ENCODE data around the gene HELT. TPM values are rescaled to one million over a fixed set of nuclear protein-coding genes. Genes with fewer than 3 reads are reported as not detected.
"Not testable (repeated sequence)": the region's sequence is repeated elsewhere in the genome, so short reads cannot be mapped to it uniquely, and the experiment has no call there.

HELT gene
- total and polyA plus RNA-seq, 2 donors (not counting 3 experiments of a cell fraction or from before 2014, with no cell fraction given): not detected

DNA sequence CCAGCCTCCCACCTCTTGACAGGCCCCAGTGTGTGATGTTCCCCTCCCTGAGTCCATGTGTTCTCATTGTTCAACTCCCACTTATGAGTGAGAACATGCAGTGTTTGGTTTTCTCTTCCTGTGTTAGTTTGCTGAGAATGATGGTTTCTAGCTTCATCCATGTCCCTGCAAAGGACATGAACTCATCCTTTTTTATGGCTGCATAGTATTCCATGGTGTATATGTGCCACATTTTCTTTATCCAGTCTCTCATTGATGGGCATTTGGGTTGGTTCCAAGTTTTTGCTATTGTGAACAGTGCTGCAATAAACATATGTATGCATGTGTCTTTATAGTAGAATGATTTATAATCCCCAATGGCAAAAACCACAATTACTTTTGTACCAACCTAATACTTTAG, 20.6 kb upstream of the HELT start:
- intact Hi-C loops (cut with micrococcal nuclease); H3K79me2 ChIP-seq (ENCODE audit: control insufficient read depth, insufficient read depth, low read length); H4K20me1 ChIP-seq (replicated peaks; ENCODE audit: control insufficient read depth, extremely low read depth, insufficient read depth, low read length); H3K9me3 ChIP-seq (replicated peaks; ENCODE audit: control insufficient read depth, insufficient read depth, low read length); DNase-seq (ENCODE audit: low read depth, low spot score); CTCF ChIA-PET; H3K4me2 ChIP-seq (ENCODE audit: insufficient read depth, low read length); H3K27ac ChIP-seq (ENCODE audit: insufficient read depth, low read depth, low read length); H3K27me3 ChIP-seq (ENCODE audit: control insufficient read depth in 2 of 2, insufficient read depth in 2 of 2, low read length in 2 of 2); POLR2A ChIA-PET; H3K36me3 ChIP-seq (ENCODE audit: control insufficient read depth in 2 of 2, extremely low read depth in 1 of 2, insufficient read depth in 2 of 2, low read length in 2 of 2); H3K9me1 ChIP-seq (replicated peaks; ENCODE audit: control insufficient read depth, extremely low read depth, insufficient read depth, low read length); H2AFZ ChIP-seq (ENCODE audit: low read depth, low read length); H3K4me3 ChIP-seq (replicated peaks in 1 of 3; ENCODE audit: insufficient read depth in 1 of 3, low read depth in 1 of 3, low read length in 3 of 3); H3K9ac ChIP-seq (replicated peaks; ENCODE audit: extremely low read depth, insufficient read depth, low read length); FAIRE-seq; H3K4me1 ChIP-seq (ENCODE audit: control insufficient read depth, extremely low read depth, insufficient read depth, low read length); BruUV-seq (replicated peaks); dilution Hi-C loops (cut with MboI; ENCODE audit: extremely low pct_ligation_motif_present, low sequenced_read_pairs): not testable (repeated sequence)

DNA sequence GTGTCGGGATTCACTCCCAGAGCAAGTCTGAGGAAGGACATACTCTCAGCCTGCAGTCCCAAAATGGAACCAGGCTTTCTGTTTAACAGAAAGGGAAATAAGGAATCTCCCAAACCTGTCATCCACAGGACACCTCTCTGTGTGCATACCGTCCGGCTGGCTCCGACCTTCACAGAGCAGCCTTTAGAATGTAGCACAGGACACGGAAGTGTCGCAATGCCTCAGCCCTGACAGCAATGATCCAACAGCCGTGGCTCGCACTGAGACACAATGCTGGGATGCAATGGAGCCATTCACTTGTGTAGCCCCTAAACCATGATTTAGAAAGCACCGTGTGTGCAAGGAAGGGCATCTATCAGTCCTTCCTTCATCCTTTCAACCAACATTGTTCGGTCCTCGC, 15.5 kb upstream of the HELT start:
- Histone ChIP-seq H3K36me3 (ENCODE audit: control insufficient read depth in 2 of 2, extremely low read depth in 1 of 2, insufficient read depth in 2 of 2, low read length in 2 of 2) (no peaks in the 10 kb centered on the region), H3K27ac (ENCODE audit: insufficient read depth, low read depth, low read length) (no peak overlapping the region), H3K27me3 (ENCODE audit: control insufficient read depth in 2 of 2, insufficient read depth in 2 of 2, low read length in 2 of 2) (peaks cover 0 to 2% of the 10 kb centered on the region in 2 experiments), H3K4me1 (ENCODE audit: control insufficient read depth, extremely low read depth, insufficient read depth, low read length) (no peaks in the 10 kb centered on the region), H3K9ac (replicated peaks; ENCODE audit: extremely low read depth, insufficient read depth, low read length) (no peak overlapping the region), H4K20me1 (replicated peaks; ENCODE audit: control insufficient read depth, extremely low read depth, insufficient read depth, low read length) (no peaks in the 10 kb centered on the region), H3K9me3 (replicated peaks; ENCODE audit: control insufficient read depth, insufficient read depth, low read length) (no peaks in the 10 kb centered on the region), H3K4me3 (replicated peaks in 1 of 3; ENCODE audit: insufficient read depth in 1 of 3, low read depth in 1 of 3, low read length in 3 of 3) (no peak overlapping the region), H3K4me2 (ENCODE audit: insufficient read depth, low read length) (no peak overlapping the region), H2AFZ (ENCODE audit: low read depth, low read length) (no peak overlapping the region), H3K79me2 (ENCODE audit: control insufficient read depth, insufficient read depth, low read length) (no peaks in the 10 kb centered on the region), H3K9me1 (replicated peaks; ENCODE audit: control insufficient read depth, extremely low read depth, insufficient read depth, low read length) (no peaks in the 10 kb centered on the region)
- intact Hi-C loops (cut with micrococcal nuclease): loop anchor here (10.0 kb wide), 1 partner anchor 348 kb away; no protein-coding TSS in a partner anchor
- FAIRE-seq: no peak
- dilution Hi-C loops (cut with MboI; ENCODE audit: extremely low pct_ligation_motif_present, low sequenced_read_pairs): no loop called here
- DNase-seq (ENCODE audit: low read depth, low spot score): no peak
- ChIA-PET CTCF (interaction anchor here (0.7 to 1.3 kb wide), 3 partner anchors 93 to 1035 kb away, joined by 3 to 5 read pairs (median 3); no protein-coding TSS in a partner anchor), POLR2A (no interaction called here)
- TF ChIP-seq EZH2 (IDR thresholded peaks at IDR 0.05; ENCODE audit: borderline replicate concordance, low read depth, low read length, severe bottlenecking) (no peak), POLR2AphosphoS5 (IDR thresholded peaks at IDR 0.05; ENCODE audit: insufficient read depth, low read depth, low read length) (no peak), MYC (IDR thresholded peaks at IDR 0.05; ENCODE audit: low read depth, low read length) (no peak), JUN (IDR thresholded peaks at IDR 0.05; ENCODE audit: borderline replicate concordance, insufficient read depth, insufficient read length, low read depth) (no peak), GATA2 (IDR thresholded peaks at IDR 0.05; ENCODE audit: insufficient read depth, insufficient read length, low read depth, low read length) (no peak), FOS (IDR thresholded peaks at IDR 0.05; ENCODE audit: borderline replicate concordance, insufficient read depth, low read length) (no peak), POLR2A (IDR thresholded peaks at IDR 0.05; ENCODE audit: low read depth, low read length) (no peak)
- TF ChIP-seq, protein P1, sequence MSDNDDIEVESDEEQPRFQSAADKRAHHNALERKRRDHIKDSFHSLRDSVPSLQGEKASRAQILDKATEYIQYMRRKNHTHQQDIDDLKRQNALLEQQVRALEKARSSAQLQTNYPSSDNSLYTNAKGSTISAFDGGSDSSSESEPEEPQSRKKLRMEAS (IDR thresholded peaks at IDR 0.05; ENCODE audit: insufficient read depth, insufficient read length): no peak
- TF ChIP-seq, protein P2, sequence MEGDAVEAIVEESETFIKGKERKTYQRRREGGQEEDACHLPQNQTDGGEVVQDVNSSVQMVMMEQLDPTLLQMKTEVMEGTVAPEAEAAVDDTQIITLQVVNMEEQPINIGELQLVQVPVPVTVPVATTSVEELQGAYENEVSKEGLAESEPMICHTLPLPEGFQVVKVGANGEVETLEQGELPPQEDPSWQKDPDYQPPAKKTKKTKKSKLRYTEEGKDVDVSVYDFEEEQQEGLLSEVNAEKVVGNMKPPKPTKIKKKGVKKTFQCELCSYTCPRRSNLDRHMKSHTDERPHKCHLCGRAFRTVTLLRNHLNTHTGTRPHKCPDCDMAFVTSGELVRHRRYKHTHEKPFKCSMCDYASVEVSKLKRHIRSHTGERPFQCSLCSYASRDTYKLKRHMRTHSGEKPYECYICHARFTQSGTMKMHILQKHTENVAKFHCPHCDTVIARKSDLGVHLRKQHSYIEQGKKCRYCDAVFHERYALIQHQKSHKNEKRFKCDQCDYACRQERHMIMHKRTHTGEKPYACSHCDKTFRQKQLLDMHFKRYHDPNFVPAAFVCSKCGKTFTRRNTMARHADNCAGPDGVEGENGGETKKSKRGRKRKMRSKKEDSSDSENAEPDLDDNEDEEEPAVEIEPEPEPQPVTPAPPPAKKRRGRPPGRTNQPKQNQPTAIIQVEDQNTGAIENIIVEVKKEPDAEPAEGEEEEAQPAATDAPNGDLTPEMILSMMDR (IDR thresholded peaks at IDR 0.05; ENCODE audit: extremely low read depth in 1 of 2, insufficient read depth in 1 of 2, low read depth in 1 of 2, low read length in 2 of 2): no peak
- BruUV-seq (replicated peaks): no TSS peak

All from endothelial cell of umbilical vein (primary cell).